Lower leg skin (tissue), 3 donors: Measurements from ENCODE around the gene ZSWIM6.

ENCODE experiments used
- POLR2A ChIP-seq, 2 donors: fragments of 450-650 bp; IDR thresholded peaks; one replicate each; pipeline ENCODE4 v1.6.1; 2016 to 2017; ENCODE audit warnings: antibody characterized with exemption in 2 of 2, mild to moderate bottlenecking in 1 of 2, moderate library complexity in 1 of 2
- TF ChIP-seq, protein P1 (sequence below), 3 donors: fragments of 450-650 bp; IDR thresholded peaks; one replicate each; pipeline ENCODE4 v1.5.1; 2016; ENCODE audit warnings: antibody characterized with exemption in 3 of 3, mild to moderate bottlenecking in 3 of 3, moderate library complexity in 2 of 3

GRCh38 chr5:61290791-61291210 lies 41.3 kb upstream of the ZSWIM6 start:
- TF ChIP-seq, protein P1, sequence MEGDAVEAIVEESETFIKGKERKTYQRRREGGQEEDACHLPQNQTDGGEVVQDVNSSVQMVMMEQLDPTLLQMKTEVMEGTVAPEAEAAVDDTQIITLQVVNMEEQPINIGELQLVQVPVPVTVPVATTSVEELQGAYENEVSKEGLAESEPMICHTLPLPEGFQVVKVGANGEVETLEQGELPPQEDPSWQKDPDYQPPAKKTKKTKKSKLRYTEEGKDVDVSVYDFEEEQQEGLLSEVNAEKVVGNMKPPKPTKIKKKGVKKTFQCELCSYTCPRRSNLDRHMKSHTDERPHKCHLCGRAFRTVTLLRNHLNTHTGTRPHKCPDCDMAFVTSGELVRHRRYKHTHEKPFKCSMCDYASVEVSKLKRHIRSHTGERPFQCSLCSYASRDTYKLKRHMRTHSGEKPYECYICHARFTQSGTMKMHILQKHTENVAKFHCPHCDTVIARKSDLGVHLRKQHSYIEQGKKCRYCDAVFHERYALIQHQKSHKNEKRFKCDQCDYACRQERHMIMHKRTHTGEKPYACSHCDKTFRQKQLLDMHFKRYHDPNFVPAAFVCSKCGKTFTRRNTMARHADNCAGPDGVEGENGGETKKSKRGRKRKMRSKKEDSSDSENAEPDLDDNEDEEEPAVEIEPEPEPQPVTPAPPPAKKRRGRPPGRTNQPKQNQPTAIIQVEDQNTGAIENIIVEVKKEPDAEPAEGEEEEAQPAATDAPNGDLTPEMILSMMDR (IDR thresholded peaks at IDR 0.05), result no peak
- no peak for TF ChIP-seq POLR2A (IDR thresholded peaks at IDR 0.05)
